ENCODE results near the gene JUN. TPM values are rescaled to one million over a fixed set of nuclear protein-coding genes. Genes with fewer than 3 reads are reported as not detected.

Gene JUN
- total and polyA plus RNA-seq, 2 of the 13 experiments (the other 11 are each of a cell fraction or from before 2014, with no cell fraction given): 18.2 to 22.3 TPM

DNA sequence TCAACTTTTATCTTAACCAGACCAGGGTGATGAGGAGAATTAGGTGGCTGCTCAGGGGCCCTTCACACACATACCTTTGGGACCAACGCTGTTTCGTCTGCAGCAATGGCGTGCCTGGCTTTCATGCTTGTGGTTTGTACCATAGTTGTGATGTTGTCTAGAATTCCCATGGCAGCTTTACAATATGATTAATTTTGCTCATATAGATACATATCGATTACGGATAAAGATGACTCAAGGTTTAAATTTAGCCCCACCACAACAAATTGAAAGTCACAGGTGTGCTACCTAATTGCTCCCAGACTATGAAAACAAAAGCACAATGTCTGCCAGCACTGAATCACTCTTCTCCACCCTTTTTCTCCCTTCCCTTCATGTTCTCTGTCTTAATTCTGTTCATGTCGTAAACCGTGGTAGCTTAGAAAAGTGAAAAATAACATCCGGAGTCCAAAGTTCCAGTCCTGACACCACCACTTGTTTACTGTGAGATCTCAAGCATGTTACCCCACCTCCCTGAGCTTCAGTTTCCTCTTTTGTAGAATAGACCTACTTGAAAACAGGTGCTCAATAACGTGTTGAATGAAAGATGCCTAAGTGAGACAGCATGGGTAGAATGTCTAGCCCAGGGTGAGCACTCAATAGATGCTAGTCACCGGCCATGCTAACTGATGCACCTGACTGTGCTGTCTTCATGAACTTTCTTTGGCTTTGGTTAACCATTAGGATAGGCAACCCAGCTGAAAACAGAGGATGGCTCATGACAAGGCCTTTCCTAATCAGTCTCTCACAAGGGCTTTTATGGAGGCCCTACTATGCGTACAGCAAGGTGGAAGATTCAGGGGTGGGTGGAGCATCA, 22.1 kb upstream of the JUN start (continued):
- TF ChIP-seq ZNF547 (CRISPR knock-in tag; IDR thresholded peaks at IDR 0.05) (no peak), ZNF205 (CRISPR knock-in tag; IDR thresholded peaks at IDR 0.05) (peak; percentile 97), ZNF367 (CRISPR knock-in tag; IDR thresholded peaks at IDR 0.05; ENCODE audit: borderline replicate concordance) (no peak), FOXK2 (IDR thresholded peaks at IDR 0.05) (no peak), TFDP2 (CRISPR knock-in tag; IDR thresholded peaks at IDR 0.05) (no peak), ZNF747 (CRISPR knock-in tag; IDR thresholded peaks at IDR 0.05; ENCODE audit: borderline replicate concordance) (no peak), ATF7-NPFF (CRISPR knock-in tag; IDR thresholded peaks at IDR 0.05; ENCODE audit: low read depth) (no peak), SP140L (CRISPR knock-in tag; IDR thresholded peaks at IDR 0.05; ENCODE audit: borderline replicate concordance) (no peak), LRRFIP1 (CRISPR knock-in tag; conservative IDR thresholded peaks at IDR 0.05) (no peak), ZNF557 (CRISPR knock-in tag; IDR thresholded peaks at IDR 0.05) (no peak), ZNF776 (CRISPR knock-in tag; IDR thresholded peaks at IDR 0.05) (no peak), MIER3 (CRISPR knock-in tag; IDR thresholded peaks at IDR 0.05; ENCODE audit: borderline replicate concordance) (0 out of 2 replicates have a peak, but pooled peaks have one; percentile 9), EZH2 (conservative IDR thresholded peaks at IDR 0.05; ENCODE audit: low read depth, low read length) (no peak), ZBTB39 (CRISPR knock-in tag; IDR thresholded peaks at IDR 0.05) (no peak), ZNF160 (CRISPR knock-in tag; IDR thresholded peaks at IDR 0.05) (no peak), SIN3B (IDR thresholded peaks at IDR 0.05; ENCODE audit: low read length) (no peak)
- TF ChIP-seq, protein P1, sequence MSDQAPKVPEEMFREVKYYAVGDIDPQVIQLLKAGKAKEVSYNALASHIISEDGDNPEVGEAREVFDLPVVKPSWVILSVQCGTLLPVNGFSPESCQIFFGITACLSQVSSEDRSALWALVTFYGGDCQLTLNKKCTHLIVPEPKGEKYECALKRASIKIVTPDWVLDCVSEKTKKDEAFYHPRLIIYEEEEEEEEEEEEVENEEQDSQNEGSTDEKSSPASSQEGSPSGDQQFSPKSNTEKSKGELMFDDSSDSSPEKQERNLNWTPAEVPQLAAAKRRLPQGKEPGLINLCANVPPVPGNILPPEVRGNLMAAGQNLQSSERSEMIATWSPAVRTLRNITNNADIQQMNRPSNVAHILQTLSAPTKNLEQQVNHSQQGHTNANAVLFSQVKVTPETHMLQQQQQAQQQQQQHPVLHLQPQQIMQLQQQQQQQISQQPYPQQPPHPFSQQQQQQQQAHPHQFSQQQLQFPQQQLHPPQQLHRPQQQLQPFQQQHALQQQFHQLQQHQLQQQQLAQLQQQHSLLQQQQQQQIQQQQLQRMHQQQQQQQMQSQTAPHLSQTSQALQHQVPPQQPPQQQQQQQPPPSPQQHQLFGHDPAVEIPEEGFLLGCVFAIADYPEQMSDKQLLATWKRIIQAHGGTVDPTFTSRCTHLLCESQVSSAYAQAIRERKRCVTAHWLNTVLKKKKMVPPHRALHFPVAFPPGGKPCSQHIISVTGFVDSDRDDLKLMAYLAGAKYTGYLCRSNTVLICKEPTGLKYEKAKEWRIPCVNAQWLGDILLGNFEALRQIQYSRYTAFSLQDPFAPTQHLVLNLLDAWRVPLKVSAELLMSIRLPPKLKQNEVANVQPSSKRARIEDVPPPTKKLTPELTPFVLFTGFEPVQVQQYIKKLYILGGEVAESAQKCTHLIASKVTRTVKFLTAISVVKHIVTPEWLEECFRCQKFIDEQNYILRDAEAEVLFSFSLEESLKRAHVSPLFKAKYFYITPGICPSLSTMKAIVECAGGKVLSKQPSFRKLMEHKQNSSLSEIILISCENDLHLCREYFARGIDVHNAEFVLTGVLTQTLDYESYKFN (CRISPR knock-in tag; conservative IDR thresholded peaks at IDR 0.05): peak; percentile 29; the same call in 1 of the 2 replicates
- TF ChIP-seq, protein P2, sequence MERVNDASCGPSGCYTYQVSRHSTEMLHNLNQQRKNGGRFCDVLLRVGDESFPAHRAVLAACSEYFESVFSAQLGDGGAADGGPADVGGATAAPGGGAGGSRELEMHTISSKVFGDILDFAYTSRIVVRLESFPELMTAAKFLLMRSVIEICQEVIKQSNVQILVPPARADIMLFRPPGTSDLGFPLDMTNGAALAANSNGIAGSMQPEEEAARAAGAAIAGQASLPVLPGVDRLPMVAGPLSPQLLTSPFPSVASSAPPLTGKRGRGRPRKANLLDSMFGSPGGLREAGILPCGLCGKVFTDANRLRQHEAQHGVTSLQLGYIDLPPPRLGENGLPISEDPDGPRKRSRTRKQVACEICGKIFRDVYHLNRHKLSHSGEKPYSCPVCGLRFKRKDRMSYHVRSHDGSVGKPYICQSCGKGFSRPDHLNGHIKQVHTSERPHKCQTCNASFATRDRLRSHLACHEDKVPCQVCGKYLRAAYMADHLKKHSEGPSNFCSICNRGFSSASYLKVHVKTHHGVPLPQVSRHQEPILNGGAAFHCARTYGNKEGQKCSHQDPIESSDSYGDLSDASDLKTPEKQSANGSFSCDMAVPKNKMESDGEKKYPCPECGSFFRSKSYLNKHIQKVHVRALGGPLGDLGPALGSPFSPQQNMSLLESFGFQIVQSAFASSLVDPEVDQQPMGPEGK (CRISPR knock-in tag; IDR thresholded peaks at IDR 0.05): no peak

All from HepG2 (cell line).